Hepatic stellate cell (primary cell): ENCODE measurements around the gene MAP1A.
A peak's percentile ranks its signal among the peaks of the same experiment; 100 is the strongest.

Experiments
- DNase-seq: peaks from one replicate; pipeline ENCODE4 v3.0.0; 2011; ENCODE audit warnings: low spot score

Gene MAP1A

DNA sequence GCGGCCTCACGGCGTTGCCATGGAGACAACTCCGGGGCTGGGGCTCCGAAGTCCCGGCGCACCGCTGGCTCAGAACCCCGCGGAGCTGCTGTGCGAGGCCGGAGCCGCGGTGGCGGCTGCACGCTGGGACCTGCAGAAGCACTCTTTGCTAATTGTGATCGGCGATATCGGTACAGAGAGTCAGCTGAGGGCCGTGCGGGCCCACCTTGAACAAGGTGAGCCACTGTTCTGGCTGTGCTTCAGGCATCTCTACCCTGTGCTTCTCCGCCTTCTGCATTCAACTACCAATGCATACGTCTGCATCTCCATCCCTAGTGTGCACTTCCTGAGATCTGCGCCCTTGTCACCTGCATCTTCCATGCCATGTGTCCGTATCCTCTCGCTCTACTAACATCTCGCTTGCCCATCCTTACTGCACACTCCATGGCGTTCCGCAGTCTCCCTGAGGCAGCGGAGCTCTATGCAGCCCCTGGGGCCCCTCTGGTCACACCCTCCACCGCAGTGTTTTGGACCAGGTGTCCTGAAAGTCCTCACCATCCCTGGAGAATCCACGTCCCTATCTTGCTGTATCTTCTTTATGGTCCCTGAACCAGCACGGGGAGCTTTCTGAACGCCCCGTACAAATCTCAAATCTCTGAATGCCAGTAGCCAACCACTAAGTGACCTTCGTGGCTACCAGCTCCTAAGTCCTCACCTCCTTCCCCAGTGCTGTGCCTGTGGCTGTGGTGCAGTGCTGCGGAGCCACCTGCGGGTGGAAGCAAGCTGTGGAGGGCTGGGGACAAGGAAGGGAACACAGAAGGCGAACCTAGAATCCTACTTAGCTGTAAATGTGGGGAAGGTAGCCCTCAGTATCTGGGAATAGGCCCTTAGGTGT, 6.2 kb upstream of the MAP1A start:
- no peak for DNase-seq

- no peak for DNase-seq
These were observed 3.9 kb upstream of the MAP1A start for GRCh38 chr15:43513550-43513949.

DNA sequence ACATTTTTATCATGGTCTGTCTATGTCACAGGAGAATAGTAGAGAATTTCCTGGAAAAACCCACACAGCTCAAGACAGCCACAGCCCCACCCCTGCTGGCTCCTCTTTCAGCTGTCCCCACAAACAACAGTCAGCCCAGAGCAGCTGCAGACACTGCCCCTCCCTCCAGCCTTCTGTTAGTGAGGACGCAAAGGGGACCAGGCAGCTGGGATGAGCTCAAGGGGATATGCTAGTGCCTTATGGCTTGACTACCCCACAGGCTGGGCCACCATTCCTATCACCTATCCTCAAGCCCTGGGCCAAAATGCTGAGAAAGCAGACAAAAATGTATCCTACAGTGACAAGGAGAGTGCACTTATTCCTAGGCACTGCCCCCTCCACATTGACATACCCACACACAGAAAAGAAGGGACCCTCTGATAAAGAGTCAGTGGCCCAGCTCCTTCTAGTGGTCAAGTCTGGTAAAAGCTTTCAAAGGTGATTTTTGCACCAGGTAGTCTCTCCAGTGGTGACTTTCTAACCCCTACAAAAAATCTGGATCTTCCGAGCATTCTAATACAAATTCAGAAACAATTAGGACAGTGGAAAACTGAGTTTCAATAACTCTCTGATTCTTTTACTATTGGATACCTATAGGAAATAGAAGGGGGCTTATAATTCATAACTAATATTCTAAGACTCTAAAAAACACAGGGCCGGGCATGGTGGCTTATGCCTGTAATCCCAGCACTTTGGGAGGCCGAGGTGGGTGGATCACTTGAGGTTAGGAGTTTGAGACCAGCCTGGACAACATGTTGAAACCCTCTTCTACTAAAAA, 3.0 kb upstream of the MAP1A start:
- peak; percentile 51 for DNase-seq

DNA sequence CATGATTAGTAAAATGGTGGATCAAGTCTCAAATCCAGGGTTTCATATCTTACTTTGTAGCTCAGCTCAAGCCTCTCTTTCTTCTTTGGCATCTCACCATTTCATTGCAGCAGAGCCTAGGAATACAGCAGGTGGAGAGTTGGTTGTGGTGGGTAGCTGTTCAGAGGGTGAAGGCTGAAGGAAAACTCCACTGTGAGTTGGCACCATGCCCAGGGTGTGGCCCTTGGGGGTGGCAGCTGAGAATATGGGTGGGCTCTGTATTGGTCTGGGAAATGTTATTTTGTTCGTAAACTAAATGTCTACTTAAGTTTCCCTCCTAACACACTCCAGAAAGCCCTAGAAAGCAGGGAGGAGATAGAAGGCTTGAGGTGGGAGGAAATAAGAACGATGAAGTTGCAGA, 1.7 kb upstream of the MAP1A start:
- no peak for DNase-seq

DNA sequence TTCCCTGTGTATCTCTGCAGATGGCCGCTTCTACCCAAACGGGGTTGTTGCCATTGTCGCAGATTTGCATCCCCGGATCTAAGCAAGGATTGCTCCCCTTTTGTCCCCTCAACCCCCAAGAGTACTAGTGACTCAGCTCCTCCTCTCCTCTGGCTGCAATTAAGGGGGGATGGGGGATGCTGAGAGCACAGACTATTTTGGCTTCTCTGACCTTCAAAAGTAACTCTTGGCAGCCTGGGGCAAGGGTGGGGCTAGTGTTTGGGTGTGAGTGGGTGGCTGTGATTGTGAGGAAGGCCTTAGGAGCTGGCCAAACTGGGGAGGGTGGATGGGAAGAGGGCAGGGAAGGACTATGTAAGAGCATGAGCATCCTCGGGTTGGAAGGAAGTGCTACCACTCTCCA, 1.2 kb upstream of the MAP1A start:
- peak; percentile 33 for DNase-seq

GRCh38 chr15:43516801-43517353, 531 bp upstream of the MAP1A start:
- peak; percentile 76 for DNase-seq

GRCh38 chr15:43518197-43518761, 871 bp downstream of the MAP1A start:
- peak; percentile 62 for DNase-seq

GRCh38 chr15:43519196-43519595, 1.8 kb downstream of the MAP1A start:
- no peak for DNase-seq

DNA sequence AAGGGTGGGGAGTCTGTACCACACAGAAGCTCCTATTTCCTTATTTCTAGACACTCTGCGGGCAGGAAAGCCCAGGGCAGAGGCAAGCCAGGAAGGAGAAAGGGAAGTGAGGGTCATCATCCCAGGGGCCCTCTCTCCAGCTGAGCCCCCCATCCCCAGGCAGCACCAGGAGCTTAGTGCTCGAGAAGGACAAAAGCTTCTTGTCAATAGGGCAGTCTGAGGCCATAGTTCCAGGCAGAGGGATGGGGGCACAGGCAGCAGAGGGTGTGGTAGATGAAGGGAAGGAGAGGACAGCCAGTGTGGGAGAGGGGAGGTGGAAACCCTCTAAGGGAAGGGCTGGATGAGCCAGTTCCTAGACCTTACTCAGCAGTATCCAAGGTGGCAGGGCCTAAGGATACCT, 2.7 kb downstream of the MAP1A start:
- DNase-seq: no peak

- no peak for DNase-seq
These were observed 4.0 kb downstream of the MAP1A start for GRCh38 chr15:43521419-43521818.

- DNase-seq: no peak
These were observed 4.8 kb downstream of the MAP1A start for GRCh38 chr15:43522247-43522646.

DNA sequence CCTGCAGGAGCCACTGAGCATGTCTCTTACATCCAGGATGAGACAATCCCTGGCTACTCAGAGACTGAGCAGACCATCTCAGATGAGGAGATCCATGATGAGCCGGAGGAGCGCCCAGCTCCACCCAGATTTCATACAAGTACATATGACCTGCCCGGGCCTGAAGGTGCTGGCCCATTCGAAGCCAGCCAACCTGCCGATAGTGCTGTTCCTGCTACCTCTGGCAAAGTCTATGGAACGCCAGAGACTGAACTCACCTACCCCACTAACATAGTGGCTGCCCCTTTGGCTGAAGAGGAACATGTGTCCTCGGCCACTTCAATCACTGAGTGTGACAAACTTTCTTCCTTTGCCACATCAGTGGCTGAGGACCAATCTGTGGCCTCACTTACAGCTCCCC, 6.2 kb downstream of the MAP1A start:
- DNase-seq: no peak

DNA sequence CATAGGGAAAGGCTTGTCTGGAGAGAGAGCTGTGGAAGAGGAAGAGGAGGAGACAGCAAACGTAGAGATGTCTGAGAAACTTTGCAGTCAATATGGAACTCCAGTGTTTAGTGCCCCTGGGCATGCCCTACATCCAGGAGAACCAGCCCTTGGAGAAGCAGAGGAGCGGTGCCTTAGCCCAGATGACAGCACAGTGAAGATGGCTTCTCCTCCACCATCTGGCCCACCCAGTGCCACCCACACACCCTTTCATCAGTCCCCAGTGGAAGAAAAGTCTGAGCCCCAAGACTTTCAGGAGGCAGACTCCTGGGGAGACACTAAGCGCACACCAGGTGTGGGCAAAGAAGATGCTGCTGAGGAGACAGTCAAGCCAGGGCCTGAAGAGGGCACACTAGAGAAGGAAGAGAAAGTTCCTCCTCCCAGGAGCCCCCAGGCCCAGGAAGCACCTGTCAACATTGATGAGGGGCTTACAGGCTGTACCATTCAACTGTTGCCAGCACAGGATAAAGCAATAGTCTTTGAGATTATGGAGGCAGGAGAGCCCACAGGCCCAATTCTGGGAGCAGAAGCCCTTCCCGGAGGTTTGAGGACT, 6.9 kb downstream of the MAP1A start:
- no peak for DNase-seq

- no peak for DNase-seq
These were observed 7.7 kb downstream of the MAP1A start for GRCh38 chr15:43525131-43525530.

GRCh38 chr15:43526261-43526930, 9.0 kb downstream of the MAP1A start:
- DNase-seq: no peak

DNA sequence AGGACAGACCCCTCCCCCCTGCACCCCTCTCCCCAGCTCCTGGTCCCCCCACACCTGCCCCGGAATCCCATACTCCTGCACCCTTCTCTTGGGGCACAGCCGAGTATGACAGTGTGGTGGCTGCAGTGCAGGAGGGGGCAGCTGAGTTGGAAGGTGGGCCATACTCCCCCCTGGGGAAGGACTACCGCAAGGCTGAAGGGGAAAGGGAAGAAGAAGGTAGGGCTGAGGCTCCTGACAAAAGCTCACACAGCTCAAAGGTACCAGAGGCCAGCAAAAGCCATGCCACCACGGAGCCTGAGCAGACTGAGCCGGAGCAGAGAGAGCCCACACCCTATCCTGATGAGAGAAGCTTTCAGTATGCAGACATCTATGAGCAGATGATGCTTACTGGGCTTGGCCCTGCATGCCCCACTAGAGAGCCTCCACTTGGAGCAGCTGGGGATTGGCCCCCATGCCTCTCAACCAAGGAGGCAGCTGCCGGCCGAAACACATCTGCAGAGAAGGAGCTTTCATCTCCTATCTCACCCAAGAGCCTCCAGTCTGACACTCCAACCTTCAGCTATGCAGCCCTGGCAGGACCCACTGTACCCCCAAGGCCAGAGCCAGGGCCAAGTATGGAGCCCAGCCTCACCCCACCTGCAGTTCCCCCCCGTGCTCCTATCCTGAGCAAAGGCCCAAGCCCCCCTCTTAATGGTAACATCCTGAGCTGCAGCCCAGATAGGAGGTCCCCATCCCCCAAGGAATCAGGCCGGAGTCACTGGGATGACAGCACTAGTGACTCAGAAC, 9.8 kb downstream of the MAP1A start:
- DNase-seq: no peak

GRCh38 chr15:43527802-43528541, 10.6 kb downstream of the MAP1A start:
- DNase-seq: no peak

- no peak for DNase-seq
These were observed 11.2 kb downstream of the MAP1A start for GRCh38 chr15:43528542-43529007.

- DNase-seq: no peak
These were observed 11.7 kb downstream of the MAP1A start for GRCh38 chr15:43529141-43529540.
